HG02938 (cell line): Measurements from ENCODE around the gene TENM3.
"Not testable (repeated sequence)": the region's sequence is repeated elsewhere in the genome, so short reads cannot be mapped to it uniquely, and the experiment has no call there.

Experiments
- ATAC-seq: cut with Tn5 transposase; IDR thresholded peaks from one replicate; pipeline ENCODE4 v1.9.1; 2021; ENCODE audit warnings: mild to moderate bottlenecking, moderate library complexity; ENCODE audit not compliant: unreplicated experiment

Gene TENM3

GRCh38 chr4:182243204-182243603 is at the start of gene TENM3:
Gene TENM3, plus strand, starts transcription at chr4:182243402. Its CDS starts 80,619 bp downstream, at chr4:182324021.
- ATAC-seq: not testable (repeated sequence)

GRCh38 chr4:182194091-182194824 is 48.9 kb upstream of the TENM3 start:
- no peak for ATAC-seq

- ATAC-seq: no peak
These were observed 45.6 kb upstream of the TENM3 start for GRCh38 chr4:182197611-182198010.

GRCh38 chr4:182201871-182202270 is 41.3 kb upstream of the TENM3 start:
- no peak for ATAC-seq

- no peak for ATAC-seq
These were observed 40.6 kb upstream of the TENM3 start for GRCh38 chr4:182202650-182203049.

GRCh38 chr4:182203872-182204411 is 39.3 kb upstream of the TENM3 start:
- no peak for ATAC-seq

- ATAC-seq: no peak
These were observed 37.9 kb upstream of the TENM3 start for GRCh38 chr4:182205306-182205705.

GRCh38 chr4:182206266-182206665 is 36.9 kb upstream of the TENM3 start:
- ATAC-seq: no peak

- no peak for ATAC-seq
These were observed 36.3 kb upstream of the TENM3 start for GRCh38 chr4:182206916-182207315.

- ATAC-seq: no peak
These were observed 35.3 kb upstream of the TENM3 start for GRCh38 chr4:182207830-182208396.

GRCh38 chr4:182208526-182209050 is 34.6 kb upstream of the TENM3 start:
- no peak for ATAC-seq

- ATAC-seq: no peak
These were observed 30.9 kb upstream of the TENM3 start for GRCh38 chr4:182212211-182212761.

- ATAC-seq: no peak
These were observed 30.2 kb upstream of the TENM3 start for GRCh38 chr4:182213004-182213403.

- no peak for ATAC-seq
These were observed 28.1 kb upstream of the TENM3 start for GRCh38 chr4:182215148-182215547.

- no peak for ATAC-seq
These were observed 27.2 kb upstream of the TENM3 start for GRCh38 chr4:182216005-182216404.

- ATAC-seq: no peak
These were observed 23.7 kb upstream of the TENM3 start for GRCh38 chr4:182219411-182220056.

- ATAC-seq: no peak
These were observed 21.2 kb upstream of the TENM3 start for GRCh38 chr4:182221987-182222386.

GRCh38 chr4:182222766-182223165 is 20.4 kb upstream of the TENM3 start:
- ATAC-seq: no peak

GRCh38 chr4:182223708-182224107 is 19.5 kb upstream of the TENM3 start:
- ATAC-seq: no peak

GRCh38 chr4:182224192-182224850 is 18.9 kb upstream of the TENM3 start:
- ATAC-seq: no peak
